Stimulated activated CD4-positive, alpha-beta T cell treated with anti-CD3 and anti-CD28 coated beads, Interleukin-12 subunit alpha, Interleukin-12 subunit beta, amount 100 ng/mL, for 24 hours (primary cell): ENCODE data around the gene TMEM132D.
"Not testable (repeated sequence)": the region's sequence is repeated elsewhere in the genome, so short reads cannot be mapped to it uniquely, and the experiment has no call there.

Source experiments
- DNase-seq, 2 experiments: peaks; one replicate each; pipeline ENCODE4 v3.0.0-alpha.2; 2020; ENCODE audit warnings: low read depth in 2 of 2

Gene TMEM132D

DNA sequence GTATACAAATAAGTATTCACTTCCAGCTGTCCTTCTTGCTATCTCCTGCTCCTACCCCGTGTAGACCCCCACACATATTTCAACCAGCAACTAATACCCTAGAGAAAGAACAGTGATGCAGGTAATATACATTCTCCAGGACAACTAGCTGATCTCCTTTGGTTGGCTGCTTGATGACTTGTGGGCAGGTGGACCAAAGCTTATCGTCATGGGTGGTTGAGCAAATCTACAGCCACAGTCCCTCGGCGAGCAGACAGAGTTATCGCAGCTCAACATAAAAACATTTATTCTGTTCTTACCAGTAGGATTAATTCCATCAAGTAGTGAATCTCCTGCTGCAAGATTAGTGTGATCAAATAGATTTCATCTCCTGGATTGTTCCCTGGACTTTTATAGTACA, 314.3 kb downstream of the TMEM132D start:
- DNase-seq, result no peak

DNA sequence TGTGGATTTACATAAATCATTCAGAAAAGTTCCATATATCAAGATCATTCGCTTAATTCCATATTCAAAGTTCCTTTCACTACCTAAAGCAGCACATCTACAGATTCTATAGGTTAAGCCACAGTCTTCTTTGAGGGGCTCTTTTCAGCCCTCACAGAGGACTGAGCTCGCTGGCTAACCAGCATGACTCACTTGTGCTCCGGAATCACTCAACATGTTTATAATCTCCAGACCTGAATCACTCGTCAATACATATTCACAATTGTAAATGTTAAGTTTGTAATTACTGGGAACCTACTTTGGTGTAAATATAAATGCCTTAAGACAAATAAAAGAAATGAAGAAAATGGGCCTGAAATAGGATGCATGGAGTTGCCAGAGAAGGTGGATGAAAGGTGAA, 315.7 kb downstream of the TMEM132D start:
- no peak for DNase-seq

DNA sequence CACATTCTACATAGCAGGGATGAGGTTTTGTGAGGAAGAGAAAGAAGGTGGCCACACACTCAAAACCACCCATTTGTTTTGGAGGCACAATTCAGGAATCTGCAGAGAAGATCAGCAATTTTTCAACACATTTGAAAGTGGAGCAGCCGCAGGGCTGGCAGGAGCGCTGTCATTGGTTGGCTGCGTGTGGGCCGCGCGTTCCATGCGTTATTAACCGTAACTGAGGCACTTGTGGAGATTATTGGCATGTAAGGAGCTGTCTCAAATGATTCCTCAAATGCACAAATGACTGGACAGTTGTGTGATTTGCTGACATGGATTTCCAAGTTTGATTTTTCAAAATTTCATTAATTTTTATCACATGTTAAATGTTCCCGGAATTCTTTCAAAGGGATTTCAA, 318.5 kb downstream of the TMEM132D start:
- no peak for DNase-seq

DNA sequence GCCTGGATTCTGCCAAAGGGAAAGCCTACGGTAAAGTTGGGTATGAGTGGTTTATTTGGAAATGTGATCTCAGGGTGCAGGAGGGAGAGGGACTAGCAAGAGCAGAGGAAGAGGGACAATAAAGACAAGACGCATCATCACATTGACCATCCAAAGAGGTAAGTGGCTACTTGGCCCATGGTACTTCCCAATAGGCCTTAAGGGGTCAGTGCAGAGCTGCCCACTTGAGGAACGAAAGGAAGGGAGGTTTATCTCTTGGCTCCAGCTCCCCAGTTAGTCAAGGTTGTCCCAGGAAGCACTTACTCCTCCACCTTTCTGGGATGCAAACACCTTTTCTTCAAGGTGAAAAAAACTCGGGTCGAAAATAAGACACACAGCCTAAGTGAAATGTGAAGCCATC, 323.9 kb downstream of the TMEM132D start:
- DNase-seq, result no peak

DNA sequence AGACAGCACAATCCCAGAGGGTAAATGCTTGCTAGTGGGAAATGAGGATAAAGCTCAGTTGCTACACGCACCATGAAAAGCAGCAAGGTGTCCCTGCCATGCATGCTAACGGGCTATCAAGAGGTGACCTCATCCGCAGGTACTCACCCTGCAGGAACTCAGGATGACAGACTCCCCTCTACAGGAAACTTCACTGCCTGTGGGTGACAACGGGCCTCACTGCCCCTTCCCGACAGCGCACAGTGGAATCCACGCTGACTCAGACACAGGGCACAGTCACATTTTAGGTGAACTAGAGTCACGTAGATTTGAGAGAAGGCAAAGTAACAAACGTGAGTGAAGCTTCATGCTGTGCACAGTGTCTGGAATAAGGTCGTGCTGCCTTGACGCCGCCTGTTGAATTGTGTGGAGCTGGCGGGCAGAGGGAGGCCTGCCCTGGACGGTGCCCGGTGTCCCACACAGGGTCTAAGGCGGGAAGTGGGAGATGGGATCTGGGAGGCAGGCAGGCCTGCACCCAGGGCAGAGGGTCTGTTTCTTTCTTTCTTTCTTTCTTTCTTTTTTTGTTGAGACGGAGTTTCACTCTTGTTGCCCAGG, 331.8 kb downstream of the TMEM132D start:
- no peak for DNase-seq

DNA sequence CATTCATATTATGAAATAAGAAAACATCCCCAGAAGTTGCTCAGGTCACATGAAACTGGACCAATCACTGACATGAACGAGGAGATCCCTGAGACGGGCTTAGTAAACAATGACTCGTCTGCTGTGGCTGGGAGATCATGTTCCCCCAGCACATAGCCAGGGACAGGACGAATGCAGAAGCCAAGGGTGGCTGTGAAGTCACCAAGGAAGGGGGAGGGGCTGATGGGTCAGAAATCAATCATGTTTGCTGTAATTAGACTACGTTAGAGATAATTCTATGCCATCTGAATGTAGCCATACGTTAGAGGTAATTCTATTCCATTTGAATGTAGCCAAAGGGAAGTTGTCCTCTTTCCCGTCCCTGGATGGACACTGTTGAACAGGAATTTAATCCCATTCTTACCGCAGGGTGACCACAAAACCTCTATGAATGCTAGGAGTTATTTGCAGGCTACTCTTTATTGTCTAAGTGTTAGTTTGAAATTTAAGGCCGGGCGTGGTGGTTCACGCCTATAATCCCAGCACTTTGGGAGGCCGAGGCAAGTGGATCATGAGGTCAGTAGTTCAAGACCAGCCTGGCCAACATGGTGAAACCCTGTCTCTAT, 332.9 kb downstream of the TMEM132D start:
- no peak for DNase-seq

DNA sequence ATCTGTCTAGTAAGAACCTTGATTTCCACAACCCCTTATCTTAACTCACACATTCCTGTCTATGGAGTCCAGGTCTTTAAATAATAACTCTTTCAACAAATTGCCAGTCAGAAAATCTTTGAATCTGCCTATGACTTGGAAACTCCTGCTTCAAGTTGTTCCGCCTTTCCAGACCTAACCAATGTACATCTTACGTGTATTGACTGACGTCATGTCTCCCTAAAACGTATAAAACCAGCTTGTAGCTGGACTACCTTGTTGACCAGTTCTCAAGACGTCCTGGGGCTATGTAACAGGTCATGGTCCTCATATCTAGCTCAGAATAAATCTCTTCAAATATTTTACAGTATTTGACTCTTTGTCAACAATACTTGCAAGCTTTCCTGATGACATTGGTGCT, 337.0 kb downstream of the TMEM132D start:
- no peak for DNase-seq

DNA sequence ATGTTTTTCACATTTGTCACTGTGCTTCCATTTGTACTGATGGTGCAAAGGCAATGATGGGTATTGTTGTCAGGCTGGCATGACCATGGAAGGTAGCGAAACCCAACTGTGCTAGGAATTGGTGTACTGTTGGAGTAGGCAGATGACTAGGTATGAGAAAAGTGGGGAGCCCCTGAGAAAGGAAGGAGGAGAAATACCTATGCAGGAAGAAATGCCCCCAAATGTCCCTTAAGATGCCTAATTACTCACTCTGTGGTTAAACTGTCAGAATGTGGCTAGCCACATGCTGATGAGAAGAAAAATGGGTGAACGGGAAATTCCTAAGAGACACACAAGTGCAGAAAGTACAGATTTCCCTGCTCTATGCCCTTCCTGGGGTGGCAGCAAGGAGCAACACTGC, 339.1 kb downstream of the TMEM132D start:
- no peak for DNase-seq

DNA sequence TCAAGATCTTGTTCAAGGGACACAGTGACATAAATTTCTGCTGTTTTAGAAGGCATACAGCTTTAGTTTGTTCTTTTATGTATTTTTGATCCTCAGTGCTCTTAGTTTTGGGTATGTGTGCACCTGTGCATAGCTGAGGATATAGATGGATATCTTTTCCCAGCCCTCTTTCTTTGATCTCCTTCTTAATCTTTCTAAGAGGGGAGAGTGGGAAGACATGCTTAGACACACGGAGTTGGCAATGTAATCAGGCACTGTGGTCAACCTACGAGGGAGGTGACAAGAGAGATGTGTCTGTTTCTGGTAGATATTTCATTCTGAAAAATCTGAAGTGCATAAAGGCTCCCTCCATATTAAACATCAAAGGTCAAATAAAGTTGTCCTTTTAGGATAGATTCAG, 340.6 kb downstream of the TMEM132D start:
- DNase-seq, result no peak

DNA sequence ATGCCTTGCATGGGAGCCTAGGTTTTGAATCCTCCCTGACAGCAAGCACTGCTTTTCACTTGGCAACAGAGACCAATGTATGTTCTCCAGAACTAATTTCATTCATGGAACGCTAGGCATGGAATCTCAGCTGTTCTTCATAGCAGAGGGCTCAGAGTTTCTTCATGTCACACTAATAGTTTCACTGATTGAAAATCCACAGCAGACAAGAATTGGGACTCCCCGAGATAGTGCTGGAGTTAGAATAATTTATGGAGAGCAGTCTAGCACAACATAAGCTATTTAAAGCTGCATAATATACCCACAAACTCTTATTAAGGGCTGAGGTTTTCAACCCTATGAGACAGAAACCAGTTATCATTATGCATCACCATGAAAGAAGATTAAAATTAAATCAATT, 342.5 kb downstream of the TMEM132D start:
- DNase-seq, result no peak

DNA sequence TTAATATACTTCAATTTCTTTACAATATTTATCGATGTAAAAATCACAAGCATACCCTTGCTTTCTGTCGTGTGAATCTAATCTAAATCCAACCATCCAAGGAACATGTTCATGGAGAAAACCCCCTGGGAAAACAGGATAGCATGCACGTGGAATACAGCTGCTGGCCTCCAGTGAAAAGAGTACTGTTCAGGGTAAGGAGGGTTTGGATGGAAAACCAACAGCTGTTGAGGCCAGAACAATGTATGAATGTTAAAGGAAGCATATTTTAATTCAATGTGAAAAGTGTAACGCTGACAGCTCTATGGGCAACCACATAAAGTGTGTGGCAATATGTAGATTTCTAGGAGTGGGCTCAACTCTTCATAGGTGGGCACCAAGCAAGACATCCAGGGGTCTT, 344.0 kb downstream of the TMEM132D start:
- DNase-seq, result no peak

DNA sequence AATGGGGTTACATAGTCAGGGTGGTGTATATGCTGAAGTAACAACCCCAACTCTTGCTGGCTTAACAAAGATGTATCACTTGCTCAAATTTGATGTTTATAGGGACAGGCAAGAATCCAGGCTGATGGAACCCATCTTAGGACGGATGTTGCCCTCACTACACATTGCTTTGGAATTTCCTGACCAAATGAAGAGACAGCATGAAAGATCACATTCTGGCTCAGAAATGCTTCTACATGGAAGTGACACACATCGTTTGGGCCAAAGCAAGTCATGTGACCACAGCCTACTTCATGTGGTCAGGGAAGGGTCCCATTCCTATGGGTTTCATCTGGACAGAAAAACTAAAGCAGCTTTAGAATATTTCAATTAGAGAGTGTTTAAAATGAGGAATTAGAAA, 345.8 kb downstream of the TMEM132D start:
- DNase-seq, result no peak

DNA sequence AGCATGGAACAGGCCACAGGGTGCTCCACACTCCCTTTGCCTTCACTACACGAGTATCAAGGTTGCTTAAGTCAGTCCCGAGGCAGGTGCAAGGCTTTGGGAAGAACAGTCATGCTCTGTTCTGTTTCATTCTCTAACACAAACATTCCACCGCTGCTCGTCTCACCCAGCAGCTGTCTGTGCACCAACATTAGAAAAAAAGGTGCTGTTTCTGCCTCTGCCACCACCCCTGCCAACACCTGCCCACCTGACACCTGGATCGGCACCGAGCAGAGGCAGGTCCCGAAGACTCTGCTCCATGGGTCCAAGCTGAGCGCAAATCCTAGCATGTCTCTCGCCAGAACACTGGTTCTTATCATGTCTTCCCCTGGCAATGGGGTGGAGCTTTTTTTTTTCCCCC, 347.7 kb downstream of the TMEM132D start:
- DNase-seq, result no peak

DNA sequence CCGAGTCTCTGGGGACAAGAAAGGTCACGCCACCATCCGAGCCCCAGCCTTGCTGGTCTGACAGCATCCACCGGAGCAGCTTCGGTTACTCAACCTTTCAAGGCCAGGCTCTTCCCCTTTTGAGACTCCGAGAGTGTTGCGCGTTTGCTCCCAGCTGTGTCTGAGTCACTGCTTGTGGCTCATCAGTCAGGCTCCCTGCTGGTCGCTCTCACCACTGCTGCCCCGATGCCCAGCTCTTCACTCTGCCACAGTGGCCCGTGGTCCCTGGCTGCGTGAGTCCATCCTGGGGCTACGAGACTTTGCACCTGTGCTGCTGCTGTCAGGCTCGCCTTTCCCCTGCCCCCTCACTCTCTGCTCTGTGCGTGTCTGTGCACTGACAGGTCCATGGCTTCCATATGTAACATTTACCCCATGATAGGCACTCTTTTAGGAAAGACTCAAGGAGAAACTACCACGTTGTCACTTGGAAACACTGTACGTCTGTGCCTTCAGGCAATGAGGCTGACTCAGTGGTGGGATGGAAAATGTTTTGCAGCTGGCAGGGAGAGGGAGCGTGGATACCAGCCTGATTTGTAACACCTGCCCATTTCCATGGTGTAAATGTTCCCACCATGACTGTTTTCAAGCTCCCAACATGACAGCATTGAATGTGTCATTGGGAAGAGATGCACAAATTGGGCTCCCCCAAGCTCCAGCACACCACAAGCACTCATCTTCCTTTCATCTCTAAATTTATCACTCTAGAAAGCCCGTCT, 350.7 kb downstream of the TMEM132D start:
- DNase-seq, result no peak

DNA sequence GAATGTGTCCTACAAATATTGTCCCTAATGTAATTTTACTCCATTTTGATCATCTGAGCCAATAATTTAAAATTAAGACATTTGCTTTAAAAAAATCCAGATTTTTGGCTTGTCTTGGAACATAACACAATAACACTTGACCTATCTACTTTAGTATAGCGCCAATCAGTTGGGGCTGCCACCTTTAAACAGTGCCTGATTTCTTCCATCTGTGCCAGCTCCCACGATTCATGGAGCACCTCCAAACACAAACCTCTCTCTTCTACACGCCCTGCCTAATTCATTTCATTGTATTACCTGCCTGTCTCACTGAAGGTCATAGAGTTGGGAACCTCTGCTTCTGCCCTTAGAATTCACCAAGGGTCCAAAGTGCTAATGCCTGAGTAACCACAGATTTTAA, 352.4 kb downstream of the TMEM132D start:
- DNase-seq, result no peak

DNA sequence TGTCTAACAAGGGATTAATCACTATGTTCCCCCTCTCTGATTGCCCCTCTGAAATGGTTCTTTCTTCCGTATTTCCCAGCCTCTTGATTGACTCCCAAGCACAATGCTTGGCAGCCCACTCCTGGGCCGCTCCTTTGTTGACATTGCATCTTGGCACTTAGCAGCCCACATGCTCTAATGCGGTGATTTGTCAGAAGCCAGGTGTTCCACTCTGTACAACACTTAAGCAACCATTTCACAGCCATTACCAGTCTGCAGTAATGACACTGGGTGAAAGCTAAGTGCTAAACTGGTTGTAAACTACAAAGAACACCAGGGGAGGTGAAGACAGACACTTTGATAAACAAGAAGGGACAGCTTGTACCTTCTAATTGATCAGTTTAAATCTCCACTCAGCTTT, 353.5 kb downstream of the TMEM132D start:
- no peak for DNase-seq

DNA sequence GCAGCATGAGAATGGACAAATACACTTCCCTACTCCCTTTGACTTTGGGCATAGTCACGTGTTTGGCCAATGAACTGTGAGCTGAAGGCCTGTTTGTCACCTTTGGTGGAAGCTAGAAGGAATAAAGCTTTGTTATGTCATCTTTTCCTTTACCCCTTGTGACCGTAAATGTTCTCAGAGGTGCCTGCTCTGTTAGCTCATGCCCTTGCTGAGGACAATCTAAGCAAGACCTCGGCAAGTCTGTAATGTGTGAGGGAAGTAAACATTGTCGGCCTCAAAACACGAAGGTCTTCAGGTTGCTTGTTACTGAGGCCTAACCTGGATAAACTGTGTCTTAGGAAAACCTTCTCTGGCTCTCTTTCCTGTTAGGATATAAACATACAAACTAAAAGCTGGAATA, 354.2 kb downstream of the TMEM132D start:
- DNase-seq, result no peak

DNA sequence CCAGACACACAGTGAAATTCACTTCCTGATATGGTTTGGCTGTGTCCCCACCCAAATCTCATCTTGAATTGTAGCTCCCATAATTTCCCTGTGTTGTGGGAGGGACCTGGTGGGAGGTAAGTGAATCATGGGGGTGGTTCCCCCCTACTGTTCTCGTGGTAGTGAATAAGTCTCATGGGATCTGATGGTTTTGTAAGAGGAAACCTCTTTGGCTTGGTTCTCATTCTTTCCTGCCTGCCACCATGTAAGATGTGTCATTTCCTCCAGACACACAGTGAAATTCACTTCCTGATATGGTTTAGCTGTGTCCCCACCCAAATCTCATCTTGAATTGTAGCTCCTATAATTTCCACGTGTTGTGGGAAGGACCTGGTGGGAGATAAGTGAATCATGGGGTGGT, 354.8 kb downstream of the TMEM132D start:
- DNase-seq, result not testable (repeated sequence)

DNA sequence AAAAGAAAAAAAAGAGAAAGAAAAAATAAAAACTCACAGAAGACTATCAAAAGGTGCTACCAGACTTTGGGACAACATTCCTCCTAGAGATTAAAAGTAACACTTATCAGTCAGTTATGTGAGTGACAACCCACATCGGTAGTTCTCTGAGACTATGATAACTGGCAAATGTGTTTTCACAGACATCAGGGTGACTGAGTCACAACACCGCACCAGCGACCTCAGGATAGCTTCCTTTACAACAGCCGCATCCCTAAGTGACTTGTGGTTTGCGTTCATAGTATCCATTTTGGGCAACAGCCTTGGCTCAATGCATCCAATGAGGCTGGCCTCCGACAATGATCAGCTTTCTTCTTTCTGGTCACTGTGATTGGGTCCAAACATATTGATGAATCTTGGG, 359.1 kb downstream of the TMEM132D start:
- no peak for DNase-seq

DNA sequence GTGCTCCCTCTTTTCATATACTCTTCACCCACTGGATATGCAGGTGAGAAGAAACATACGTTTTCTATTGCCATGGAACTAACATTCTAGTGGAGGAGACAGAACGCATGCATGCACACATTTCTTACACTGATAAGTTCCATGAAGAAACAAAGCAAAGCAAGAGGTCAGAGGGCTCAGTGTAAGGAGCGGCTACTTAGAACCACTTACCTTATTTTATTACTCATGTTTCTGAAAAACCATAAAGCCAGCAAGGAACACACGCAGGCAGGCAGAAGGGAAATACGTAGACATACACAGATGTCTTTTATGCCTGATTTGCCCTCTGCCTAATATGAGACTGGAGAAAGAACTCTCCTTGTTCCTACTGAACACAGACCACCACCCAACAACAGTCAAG, 362.9 kb downstream of the TMEM132D start:
- no peak for DNase-seq

DNA sequence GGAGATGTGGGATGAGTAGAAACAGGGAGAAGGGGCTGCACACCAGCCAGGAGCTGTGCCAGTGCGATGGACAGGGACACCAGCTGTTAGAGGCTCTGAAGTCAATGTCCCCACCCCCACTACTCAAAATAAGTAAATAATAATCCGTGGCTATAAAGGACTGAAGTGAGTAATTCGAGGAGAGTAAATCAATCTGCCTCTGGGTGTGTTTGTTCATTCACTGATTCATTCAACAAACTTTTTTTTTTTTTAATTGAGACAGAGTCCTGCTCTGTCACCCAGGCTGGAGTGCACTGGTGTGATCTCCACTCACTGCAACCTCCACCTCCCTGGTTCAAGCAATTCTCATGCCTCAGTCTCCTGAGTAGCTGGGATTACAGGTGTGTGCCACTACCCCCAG, 363.6 kb downstream of the TMEM132D start:
- DNase-seq, result no peak

DNA sequence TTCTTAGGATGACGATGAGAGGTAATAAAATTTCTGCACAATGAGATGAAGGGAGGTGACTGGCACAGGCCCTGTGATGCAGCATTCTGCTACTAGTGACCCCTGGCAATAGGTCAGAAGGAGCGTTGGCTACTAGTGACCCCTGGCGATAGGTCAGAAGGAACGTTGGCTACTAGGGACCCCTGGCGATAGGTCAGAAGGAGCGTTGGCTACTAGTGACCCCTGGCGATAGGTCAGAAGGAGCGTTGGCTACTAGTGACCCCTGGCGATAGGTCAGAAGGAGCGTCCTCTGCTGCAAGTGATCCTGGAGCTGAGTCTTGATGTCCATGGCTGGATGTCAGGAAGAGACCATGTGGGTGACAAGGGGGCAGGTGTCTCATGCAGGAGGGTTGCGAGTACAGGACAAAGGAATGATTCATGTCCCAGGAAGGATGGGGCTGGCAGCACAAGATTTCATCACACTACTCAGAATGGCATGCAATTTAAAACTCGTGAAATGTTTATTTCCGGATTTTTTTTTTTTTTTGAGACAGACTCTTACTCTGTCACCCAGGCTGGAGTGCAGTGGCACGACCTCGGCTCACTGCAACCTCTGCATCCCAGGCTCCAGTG, 365.0 kb downstream of the TMEM132D start:
- DNase-seq, result not testable (repeated sequence)

DNA sequence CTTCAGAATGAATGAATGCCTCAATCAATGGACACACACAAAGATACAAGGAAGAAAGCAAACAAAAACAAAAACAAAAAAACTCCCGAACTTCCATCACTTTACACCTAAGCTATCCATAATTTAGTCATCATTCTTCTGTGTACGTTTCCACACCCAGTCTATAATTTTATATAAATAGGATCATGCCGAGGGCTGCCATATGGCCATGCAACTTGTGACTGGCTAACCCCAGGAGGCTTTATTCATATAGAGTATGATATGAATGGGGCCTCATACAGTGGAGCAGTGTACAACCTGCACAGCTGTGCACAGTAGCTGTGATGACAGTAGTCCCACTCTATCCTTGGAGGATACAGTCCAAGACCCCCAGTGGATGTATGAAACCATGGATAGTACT, 365.7 kb downstream of the TMEM132D start:
- no peak for DNase-seq
